ENCODE data around the gene PIN1. TPM values are rescaled to one million over a fixed set of nuclear protein-coding genes. Genes with fewer than 3 reads are reported as not detected.

PIN1 gene
- total RNA-seq, 1 donor: 76.0 TPM

DNA sequence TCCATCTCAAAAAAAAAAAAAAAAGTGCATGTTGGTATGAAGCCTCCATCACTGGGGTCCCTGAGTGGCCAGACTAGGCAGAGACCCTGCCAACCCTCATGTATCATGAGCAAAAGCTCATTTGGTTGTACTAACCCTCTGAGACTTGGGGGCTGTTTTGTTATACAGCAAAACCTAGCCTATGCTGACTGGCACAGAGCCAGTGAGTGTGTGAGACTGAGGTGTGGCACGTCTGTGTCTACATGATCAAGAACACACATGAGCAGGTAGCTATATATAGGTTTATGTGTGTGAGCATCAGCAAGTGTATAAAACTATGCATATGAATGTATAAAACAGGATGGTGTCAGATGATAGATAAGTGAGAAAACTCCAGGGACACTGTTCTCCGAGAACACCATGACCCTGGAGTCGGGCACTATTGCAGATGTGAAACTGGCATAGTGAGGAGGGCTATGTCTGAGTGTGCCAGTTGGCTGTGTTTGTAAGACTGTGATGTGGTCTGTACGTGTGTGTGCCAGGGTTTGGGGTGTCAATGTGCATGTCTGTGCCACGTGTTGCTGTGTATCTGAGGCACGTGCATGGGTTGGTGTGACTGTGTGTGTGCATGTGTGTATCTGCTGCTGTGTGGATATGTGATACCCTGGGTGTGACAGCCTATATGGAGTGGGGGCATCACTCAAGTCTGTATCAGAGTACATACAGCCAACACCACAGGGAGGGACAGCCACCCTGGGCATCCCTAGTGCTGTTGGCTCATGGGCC lies 56.7 kb downstream of the PIN1 start:
- DNase-seq (ENCODE audit: low read depth): no peak
- no peak overlapping the region for H3K4me3 ChIP-seq (ENCODE audit: low read depth, low read length)
- no peak for TF ChIP-seq CTCF (IDR thresholded peaks at IDR 0.05; ENCODE audit: insufficient read depth, low read depth, low read length)

Small RNA genes within 50 kb of the gene (small RNA-seq; reads per million reads assigned to genes)
- not detected for gene RF00156

Other genes starting within 250 kb of the PIN1 start
- gene ZNF561, start 214.1 kb upstream of the PIN1 start, total RNA-seq: 33.5 and 57.9 TPM in 2 replicates
- gene ZNF562, start 160.2 kb upstream of the PIN1 start, total RNA-seq: 22.2 and 32.4 TPM in 2 replicates
- gene ZNF846, start 66.6 kb upstream of the PIN1 start, total RNA-seq: 7.7 and 10.8 TPM in 2 replicates
- 21.6 and 26.7 TPM in 2 replicates for gene FBXL12, start 16.2 kb upstream of the PIN1 start, total RNA-seq
- gene UBL5, start 7.4 kb upstream of the PIN1 start, total RNA-seq: 126 and 197 TPM in 2 replicates
- 0.43 and 1.3 TPM in 2 replicates for gene OLFM2, start 101.2 kb downstream of the PIN1 start, total RNA-seq
- 5.6 and 10.6 TPM in 2 replicates for gene COL5A3, start 175.2 kb downstream of the PIN1 start, total RNA-seq
- gene RDH8, start 178.2 kb downstream of the PIN1 start, total RNA-seq: not detected in 2 replicates